NCI-H345 treated with DMSO at 0.1 percent for 48 hours (cell line): ENCODE data around the gene MED13L.

Source experiments
- DNase-seq: peaks from one replicate; lab custom pipeline; 2025; ENCODE audit not compliant: unreplicated experiment; lab: John Stamatoyannopoulos, UW

Gene MED13L

GRCh38 chr12:115926037-115926670, 351.3 kb downstream of the MED13L start:
- no peak for DNase-seq

- DNase-seq, result no peak
Measured at GRCh38 chr12:115923851-115924250, 353.6 kb downstream of the MED13L start.

DNA sequence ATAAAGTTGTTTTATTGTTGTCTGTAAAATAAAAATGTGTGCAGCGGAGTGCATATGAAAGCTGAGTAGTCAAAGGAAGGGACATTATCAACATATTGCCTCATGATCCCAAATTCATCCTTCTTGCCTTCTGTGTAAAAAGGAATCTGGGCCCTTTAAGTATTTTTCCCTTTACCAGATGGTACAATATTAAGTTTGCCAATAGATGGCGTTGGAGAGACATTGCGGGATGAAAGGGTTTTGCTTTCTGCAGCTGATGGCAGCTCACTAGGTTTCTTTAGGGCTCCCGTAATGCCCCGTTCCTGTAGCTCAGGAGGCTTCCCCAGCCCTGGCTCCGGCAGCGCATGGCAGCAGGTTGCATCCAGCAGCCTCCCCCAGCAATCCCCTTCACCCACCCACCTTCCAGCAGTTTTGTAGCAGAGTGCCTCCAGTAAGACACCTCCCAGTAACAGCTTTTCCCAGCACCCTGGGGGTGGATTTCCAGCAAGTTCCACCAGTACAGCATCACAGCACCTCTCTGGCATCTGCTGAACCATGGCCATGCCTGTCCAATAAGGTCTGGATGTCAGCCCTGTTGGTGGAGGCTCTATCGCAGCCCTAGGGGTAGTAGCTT, 354.4 kb downstream of the MED13L start:
- no peak for DNase-seq

- no peak for DNase-seq
Measured at GRCh38 chr12:115920395-115921183, 356.9 kb downstream of the MED13L start.

DNA sequence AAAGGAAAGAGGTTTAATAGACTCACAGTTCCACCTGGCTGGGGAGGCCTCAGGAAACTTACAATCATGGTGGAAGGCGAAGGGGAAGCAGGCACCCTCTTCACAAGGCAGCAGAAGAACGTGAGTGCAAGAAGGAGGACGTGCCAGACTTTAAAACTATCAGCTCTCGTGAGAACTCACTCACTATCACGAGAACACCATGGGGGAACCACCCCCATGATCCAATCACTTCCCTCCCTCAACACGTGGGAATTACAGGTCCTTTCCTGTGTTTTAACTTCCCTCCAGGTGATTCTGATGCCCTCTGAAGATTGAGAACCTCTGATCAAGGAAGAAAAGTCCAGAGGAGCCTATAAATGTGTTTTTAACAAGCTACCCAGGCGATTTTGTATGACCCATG, 358.7 kb downstream of the MED13L start:
- DNase-seq, result no peak

DNA sequence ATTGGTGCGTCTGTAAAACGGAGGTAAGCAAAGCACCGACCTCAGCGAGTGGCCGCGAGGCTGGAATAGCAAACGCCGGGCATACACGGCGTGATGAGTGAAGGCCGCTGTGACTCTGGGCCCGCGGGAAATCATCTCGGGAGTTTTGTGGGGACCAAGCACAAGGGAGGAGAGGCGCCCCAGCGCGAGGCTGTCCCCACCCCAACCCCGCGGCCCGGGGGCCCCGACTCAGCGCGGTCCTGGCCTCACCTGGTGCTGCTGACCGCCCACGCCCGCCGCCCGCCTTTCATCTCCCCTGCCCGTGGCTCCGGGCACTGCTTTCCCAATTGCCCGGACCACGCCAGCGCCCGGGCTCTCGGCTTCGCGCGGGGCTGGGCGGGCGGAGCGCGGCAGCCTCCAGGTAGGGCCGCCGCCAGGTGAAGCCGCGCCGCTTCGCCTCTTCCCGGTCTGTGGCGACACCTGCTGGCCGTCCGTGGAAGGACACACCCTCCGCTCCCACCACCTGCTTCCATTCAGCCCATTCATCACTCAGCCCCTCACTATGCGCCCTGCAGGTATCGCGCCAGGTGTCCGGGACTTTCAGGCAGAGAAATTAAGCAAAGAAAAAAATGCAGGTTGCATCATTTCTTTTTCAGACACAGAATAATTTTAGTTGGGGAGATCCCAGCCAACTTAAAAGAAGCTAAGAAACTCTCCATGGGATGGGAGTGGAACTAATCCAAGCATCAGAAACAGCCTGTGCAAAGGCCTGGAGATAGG, 360.4 kb downstream of the MED13L start:
- DNase-seq, result peak; percentile 82

- DNase-seq, result no peak
Measured at GRCh38 chr12:115914122-115914521, 363.4 kb downstream of the MED13L start.

DNA sequence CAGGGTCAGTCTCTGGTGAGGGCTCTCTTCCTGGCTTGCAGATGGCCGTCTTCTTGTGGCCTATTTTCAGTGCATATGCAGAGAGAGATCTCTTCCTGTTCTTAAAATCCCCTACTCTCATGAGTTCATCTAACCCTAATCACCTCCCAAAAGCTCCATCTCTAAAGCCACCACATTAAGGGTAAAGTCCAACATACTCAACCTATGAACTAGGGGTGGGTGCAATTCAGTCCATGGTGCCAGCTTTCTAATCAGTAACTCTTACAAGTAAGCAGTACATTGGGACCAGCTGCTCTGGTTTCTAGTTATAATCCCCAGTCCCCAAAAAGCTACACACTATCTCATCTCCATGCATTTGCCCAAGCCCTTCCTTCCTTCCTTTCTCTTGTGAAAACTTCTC, 365.1 kb downstream of the MED13L start:
- no peak for DNase-seq

- no peak for DNase-seq
Measured at GRCh38 chr12:115911360-115911759, 366.1 kb downstream of the MED13L start.

DNA sequence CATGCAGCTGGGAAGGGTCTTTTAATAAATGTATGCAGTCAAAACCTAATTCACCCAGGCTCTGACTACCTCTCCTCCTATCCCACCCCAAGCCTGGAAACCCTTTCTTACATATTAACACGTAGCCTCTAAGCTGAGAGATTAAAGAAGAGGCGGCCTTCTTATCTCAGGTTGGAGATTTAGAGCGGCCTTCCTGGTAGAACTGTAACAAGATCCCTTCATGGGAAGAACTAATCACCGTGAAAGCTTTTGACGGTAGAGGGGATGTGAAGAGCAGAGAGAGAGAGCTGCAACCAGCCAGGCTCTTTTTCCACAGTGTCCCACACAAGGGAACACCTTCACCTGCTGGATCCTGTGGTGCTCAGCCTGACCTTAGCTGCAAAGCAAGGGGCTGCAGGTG, 367.4 kb downstream of the MED13L start:
- DNase-seq, result no peak
